MCF 10A (cell line): ENCODE measurements around the gene PRR15L. TPM values are rescaled to one million over a fixed set of nuclear protein-coding genes. Genes with fewer than 3 reads are reported as not detected.

ENCODE experiments used
- BruUV-seq: library from RNA; stranded (reverse); fragments of 400-500 nt; replicated peaks from 2 replicates; lab custom pipeline; 2021; lab: Mats Ljungman, UMichigan
- CTCF ChIA-PET: fragments of 300-600 bp; sonication (Branson Sonifier 250); formaldehyde crosslinking; extraction: SDS; loops from one replicate; lab custom pipeline; 2021; ENCODE audit warnings: antibody characterized with exemption, inconsistent platforms; lab: Yijun Ruan, JAX
- POLR2A ChIA-PET: fragments of 300-600, 350-650 bp; sonication (Branson Sonifier 250); formaldehyde crosslinking; extraction: SDS; loops from one replicate; lab custom pipeline; 2020; ENCODE audit warnings: antibody characterized with exemption, inconsistent platforms; lab: Yijun Ruan, JAX
- DNase-seq: peaks from one replicate; pipeline ENCODE4 v3.0.0-alpha.2; 2018; ENCODE audit not compliant: unreplicated experiment
- H3K27ac Mint-ChIP-seq: one replicate; pipeline ENCODE4 v1.8.0; 2022; ENCODE audit warnings: mild to moderate bottlenecking, low read depth, mixed read lengths; ENCODE audit not compliant: unreplicated experiment
- H3K27me3 Mint-ChIP-seq: one replicate; pipeline ENCODE4 v1.8.0; 2022; ENCODE audit warnings: mixed read lengths; ENCODE audit not compliant: insufficient read depth, unreplicated experiment
- H3K36me3 Mint-ChIP-seq: one replicate; pipeline ENCODE4 v1.8.0; 2022; ENCODE audit warnings: mild to moderate bottlenecking, moderate library complexity, mixed read lengths; ENCODE audit not compliant: insufficient read depth, unreplicated experiment
- H3K4me1 Mint-ChIP-seq: one replicate; pipeline ENCODE4 v1.8.0; 2022; ENCODE audit warnings: mixed read lengths; ENCODE audit not compliant: insufficient read depth, unreplicated experiment
- H3K4me3 Mint-ChIP-seq: one replicate; pipeline ENCODE4 v1.8.0; 2022; ENCODE audit warnings: mild to moderate bottlenecking, moderate library complexity, mixed read lengths; ENCODE audit not compliant: unreplicated experiment
- H3K9me3 Mint-ChIP-seq: one replicate; pipeline ENCODE4 v1.8.0; 2022; ENCODE audit warnings: mixed read lengths; ENCODE audit not compliant: unreplicated experiment
- CTCF ChIP-seq: fragments of 200-600 bp; IDR thresholded peaks from one replicate; pipeline ENCODE4 v1.8.0; 2022; ENCODE audit warnings: antibody characterized with exemption, mild to moderate bottlenecking; ENCODE audit not compliant: unreplicated experiment
- intact Hi-C: fragments of 100-400 bp; cut with micrococcal nuclease; formaldehyde crosslinking; loops from 2 replicates; pipeline ENCODE4 v1.14.1; 2022
- total RNA-seq: library from RNA; stranded (reverse); gene quantifications from 2 replicates; pipeline ENCODE4 v1.2.3, GENCODE V29; 2022

The PRR15L gene
- total RNA-seq, 1 experiment from 2014 or later = not detected

GRCh38 chr17:47983492-47984223, 26.0 kb upstream of the PRR15L start:
- TF ChIP-seq CTCF = no peak
- Mint-ChIP-seq H3K9me3 (no peaks in the 10 kb centered on the region), H3K4me3 (no peak overlapping the region), H3K27me3 (no peaks in the 10 kb centered on the region), H3K36me3 (peaks cover 42% of the 10 kb centered on the region), H3K4me1 (no peaks in the 10 kb centered on the region), H3K27ac (no peak overlapping the region)
- CTCF ChIA-PET = interaction anchor here (0.7 to 1.1 kb wide), 3 partner anchors 32 to 190 kb away, joined by 3 to 5 read pairs (median 3); no protein-coding TSS in a partner anchor
- intact Hi-C loops = no loop called here
- POLR2A ChIA-PET = interaction anchor here (0.6 kb wide), 1 partner anchor 9 kb away, joined by 3 read pairs; no protein-coding TSS in a partner anchor
- BruUV-seq = no TSS peak
- DNase-seq = no peak

- Mint-ChIP-seq H3K4me1 (no peaks in the 10 kb centered on the region), H3K27me3 (no peaks in the 10 kb centered on the region), H3K4me3 (no peak overlapping the region), H3K9me3 (no peaks in the 10 kb centered on the region), H3K27ac (no peak overlapping the region), H3K36me3 (peaks cover 49% of the 10 kb centered on the region)
- TF ChIP-seq CTCF = no peak
- intact Hi-C loops = no loop called here
- POLR2A ChIA-PET = interaction anchor here (0.6 kb wide), 1 partner anchor 9 kb away, joined by 3 read pairs; no protein-coding TSS in a partner anchor
- CTCF ChIA-PET = interaction anchor here (0.8 to 1.1 kb wide), 2 partner anchors 31 to 34 kb away, joined by 3 to 5 read pairs; no protein-coding TSS in a partner anchor
- DNase-seq = no peak
- no TSS peak for BruUV-seq
Measured at GRCh38 chr17:47982645-47983390, 25.1 kb upstream of the PRR15L start.

- Mint-ChIP-seq H3K9me3 (no peaks in the 10 kb centered on the region), H3K4me3 (no peak overlapping the region), H3K36me3 (peaks cover 55% of the 10 kb centered on the region), H3K4me1 (no peaks in the 10 kb centered on the region), H3K27me3 (no peaks in the 10 kb centered on the region), H3K27ac (no peak overlapping the region)
- no peak for TF ChIP-seq CTCF
- CTCF ChIA-PET = interaction anchor here (1.3 to 1.7 kb wide), 2 partner anchors 10 to 11 kb away, joined by 3 to 6 read pairs; partner anchors contain the start of gene CDK5RAP3
- no TSS peak for BruUV-seq
- intact Hi-C loops = no loop called here
- POLR2A ChIA-PET = no interaction called here
- no peak for DNase-seq
Measured at GRCh38 chr17:47982091-47982617, 24.5 kb upstream of the PRR15L start.
